Pancreas (tissue), 10 donors: Measurements from ENCODE around the gene CDC14A. TPM values are rescaled to one million over a fixed set of nuclear protein-coding genes. Genes with fewer than 3 reads are reported as not detected.

ENCODE experiments used
- ATAC-seq, 4 donors: fragments of 200-7000 bp; cut with Tn5 transposase; one replicate each; pipeline versions ENCODE4 v1.8.0 to v1.9.1; 2020; ENCODE audit warnings: mild to moderate bottlenecking in 4 of 4, moderate library complexity in 4 of 4
- DNase-seq, 6 donors: peaks; one replicate each; pipeline ENCODE4 v3.0.0-alpha.2; 2020
- FAIRE-seq: peaks from 2 replicates; lab custom pipeline; 2012; peaks lifted over from hg19 to GRCh38; lab: Jason Lieb, UNC
- H3K27ac ChIP-seq, 4 donors: fragments of 200-600 bp; sonication (generic); 1 replicate in 3 of 4; 2 replicates in 1 of 4; pipeline versions ENCODE4 v1.5.0 to v1.8.0; 2020
- H3K27me3 ChIP-seq, 4 donors: fragments of 200-600 bp; one replicate each; pipeline ENCODE4 v1.8.0; 2021
- H3K36me3 ChIP-seq, 3 donors: fragments of 200-600 bp; sonication (generic) in 1 of 3; one replicate each; pipeline versions ENCODE4 v1.5.0 to v1.8.0; 2020 to 2021
- H3K4me1 ChIP-seq, 3 donors: fragments of 200-600 bp; one replicate each; pipeline ENCODE4 v1.8.0; 2021
- H3K4me3 ChIP-seq, 4 donors: fragments of 200-600 bp; sonication (generic) in 2 of 4; one replicate each; pipeline versions ENCODE4 v1.5.0 to v1.8.0; 2020 to 2021
- H3K9me3 ChIP-seq, 4 donors: fragments of 200-600 bp; one replicate each; pipeline ENCODE4 v1.8.0; 2021
- WGBS, 2 donors: extraction: QIAGEN DNeasy Blood & Tissue Kit; methylation state at CpG; one replicate each; pipeline ENCODE4 v1.1.7; 2013; 5-methylcytosine and 5-hydroxymethylcytosine counted together
- intact Hi-C, 3 donors: fragments of 100-400 bp; cut with DNase I; formaldehyde crosslinking; loops; one replicate each; pipeline versions ENCODE4 v1.11.1 to v1.14.2; 2022
- polyA plus RNA-seq, 2 donors: library from polyadenylated mRNA; stranded (reverse); fragments of 200-250 nt; gene quantifications; one replicate each; pipeline ENCODE4 v1.2.3, GENCODE V29; 2013
- total RNA-seq, 6 donors: library from RNA; stranded (reverse); fragmentation: NEBNext Ultra II Directional in 4 of 6; extraction: Animal tissue kit (Norgen Biotek cat#: 25700) in 4 of 6; gene quantifications; one replicate each; pipeline versions ENCODE4 v1.2.1 to v1.2.4, GENCODE V29; 2021 to 2023
- TF ChIP-seq, protein P1 (sequence below), 4 donors: fragments of 200-600 bp; sonication (generic) in 3 of 4; IDR thresholded peaks; one replicate each; pipeline versions ENCODE4 v1.5.0 to v1.8.0; 2021; ENCODE audit warnings: antibody characterized with exemption in 4 of 4
- donor health status: healthy with polysubstance abuse.
- donor health status: DM: no; HTN: no; CAD: no; lungs with moderate emphysema.
- donor health status: DM: no; HTN: no; CAD: no.
- donor health status: control.
- donor health status: control.
- donor health status: Bipolar disorder and iron deficiency.
- donor health status: DM: yes; HTN: yes; CAD: no.
- donor health status: DM: no; HTN: no; CAD: no.
- donor health status: DM: no; HTN: no; CAD: no.
- donor health status: DM: yes; HTN: yes; CAD: no.

The CDC14A gene
- total and polyA plus RNA-seq, 8 donors: 1.4 to 5.2 (median 3.0) TPM

DNA sequence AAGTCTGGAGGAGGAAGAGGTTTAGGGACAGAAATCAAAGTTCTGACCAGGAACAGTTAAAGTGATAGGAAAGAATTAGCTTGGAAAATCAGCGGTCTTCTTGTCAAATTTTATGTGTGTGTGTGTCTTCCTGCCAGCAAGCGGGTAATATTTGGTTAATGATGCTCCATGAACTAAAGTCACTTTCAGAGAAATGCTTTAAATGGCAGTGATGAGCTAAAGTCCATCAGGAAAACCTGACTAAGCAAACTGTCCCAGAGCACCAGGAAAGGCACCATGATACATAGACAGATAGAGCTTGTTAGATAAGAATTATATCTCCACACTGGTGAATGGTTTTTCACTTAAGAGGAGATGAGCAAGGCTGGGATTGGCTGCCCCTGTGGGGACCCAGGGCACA, 10.0 kb upstream of the CDC14A start:
- TF ChIP-seq, protein P1, sequence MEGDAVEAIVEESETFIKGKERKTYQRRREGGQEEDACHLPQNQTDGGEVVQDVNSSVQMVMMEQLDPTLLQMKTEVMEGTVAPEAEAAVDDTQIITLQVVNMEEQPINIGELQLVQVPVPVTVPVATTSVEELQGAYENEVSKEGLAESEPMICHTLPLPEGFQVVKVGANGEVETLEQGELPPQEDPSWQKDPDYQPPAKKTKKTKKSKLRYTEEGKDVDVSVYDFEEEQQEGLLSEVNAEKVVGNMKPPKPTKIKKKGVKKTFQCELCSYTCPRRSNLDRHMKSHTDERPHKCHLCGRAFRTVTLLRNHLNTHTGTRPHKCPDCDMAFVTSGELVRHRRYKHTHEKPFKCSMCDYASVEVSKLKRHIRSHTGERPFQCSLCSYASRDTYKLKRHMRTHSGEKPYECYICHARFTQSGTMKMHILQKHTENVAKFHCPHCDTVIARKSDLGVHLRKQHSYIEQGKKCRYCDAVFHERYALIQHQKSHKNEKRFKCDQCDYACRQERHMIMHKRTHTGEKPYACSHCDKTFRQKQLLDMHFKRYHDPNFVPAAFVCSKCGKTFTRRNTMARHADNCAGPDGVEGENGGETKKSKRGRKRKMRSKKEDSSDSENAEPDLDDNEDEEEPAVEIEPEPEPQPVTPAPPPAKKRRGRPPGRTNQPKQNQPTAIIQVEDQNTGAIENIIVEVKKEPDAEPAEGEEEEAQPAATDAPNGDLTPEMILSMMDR (IDR thresholded peaks at IDR 0.05): no peak
- no peak for ATAC-seq
- intact Hi-C loops: no loop called here
- WGBS, 2 donors: 87 to 93% methylated on average over 2 of the region's 2 CpGs
- no peaks in the 10 kb centered on the region for H3K9me3 ChIP-seq
- no peak overlapping the region for H3K27ac ChIP-seq
- no peak overlapping the region for H3K4me3 ChIP-seq
- FAIRE-seq: no peak
- H3K36me3 ChIP-seq: no peaks in the 10 kb centered on the region
- no peak for DNase-seq
- H3K4me1 ChIP-seq: no peaks in the 10 kb centered on the region
- no peaks in the 10 kb centered on the region for H3K27me3 ChIP-seq

DNA sequence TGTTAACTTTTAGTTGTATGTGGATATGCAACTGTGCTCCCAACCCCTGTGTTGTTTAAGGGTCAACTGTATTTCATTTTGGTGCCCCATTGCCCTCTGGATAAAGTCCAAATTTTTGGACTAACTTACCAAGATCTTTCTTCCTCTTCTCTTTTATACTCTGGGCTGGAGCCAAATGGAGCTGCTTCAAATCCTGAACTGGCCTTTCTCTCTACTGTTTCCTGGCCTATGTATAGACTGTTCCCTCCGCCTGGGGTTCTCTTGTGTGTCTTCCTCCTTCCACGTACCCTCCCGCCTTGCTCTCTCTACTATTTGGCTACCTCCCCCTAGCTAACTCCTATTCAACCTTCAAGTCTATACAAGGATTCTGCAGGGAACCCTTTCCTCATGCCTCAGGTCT, 8.4 kb upstream of the CDC14A start:
- 70 to 71% methylated on average over 3 of the region's 3 CpGs for WGBS, 2 donors
- Histone ChIP-seq H3K4me3 (no peak overlapping the region), H3K27ac (no peak overlapping the region), H3K36me3 (no peaks in the 10 kb centered on the region), H3K27me3 (no peaks in the 10 kb centered on the region), H3K4me1 (no peaks in the 10 kb centered on the region), H3K9me3 (no peaks in the 10 kb centered on the region)
- TF ChIP-seq, protein P1 (IDR thresholded peaks at IDR 0.05): no peak
- DNase-seq: no peak
- no peak for FAIRE-seq
- ATAC-seq: no peak
- intact Hi-C loops: no loop called here

- FAIRE-seq: no peak
- ATAC-seq: no peak
- Histone ChIP-seq H3K4me3 (no peak overlapping the region), H3K36me3 (no peaks in the 10 kb centered on the region), H3K9me3 (no peaks in the 10 kb centered on the region), H3K27me3 (no peaks in the 10 kb centered on the region), H3K4me1 (no peaks in the 10 kb centered on the region), H3K27ac (no peak overlapping the region)
- no peak for DNase-seq
- WGBS, 2 donors: 71 to 80% methylated on average over 2 of the region's 2 CpGs
- intact Hi-C loops: no loop called here
- TF ChIP-seq, protein P1 (IDR thresholded peaks at IDR 0.05): no peak
These were observed 7.5 kb upstream of the CDC14A start for GRCh38 chr1:100344774-100345173.

DNA sequence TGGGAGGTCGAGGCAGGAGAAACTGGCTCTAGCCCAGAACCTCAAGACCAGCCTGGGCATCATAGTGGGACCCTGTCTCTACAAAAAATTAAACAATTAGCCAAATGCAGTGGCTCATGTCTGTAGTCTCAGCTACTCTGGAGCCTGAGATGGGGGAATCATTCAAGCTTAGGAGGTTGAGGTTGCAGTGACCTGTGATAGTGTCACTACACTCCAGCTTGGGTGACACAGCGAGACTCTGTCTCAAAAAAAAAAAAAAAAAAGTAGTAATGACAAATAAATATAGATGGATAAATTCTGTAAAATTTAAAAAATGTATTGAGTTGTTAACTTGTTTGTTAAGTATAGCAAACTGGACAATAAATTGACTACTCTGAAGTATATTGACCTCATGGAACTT, 5.9 kb upstream of the CDC14A start:
- TF ChIP-seq, protein P1 (IDR thresholded peaks at IDR 0.05): no peak
- FAIRE-seq: no peak

GRCh38 chr1:100347009-100347966, 5.0 kb upstream of the CDC14A start:
- TF ChIP-seq, protein P1 (IDR thresholded peaks at IDR 0.05): no peak
- peaks cover 0 to 3% (median 0%) of the 10 kb centered on the region in 3 donors for H3K4me1 ChIP-seq
- DNase-seq (no peak), ATAC-seq (no peak), FAIRE-seq (peak; percentile 41)
- 64 to 76% methylated on average over 5 of the region's 5 CpGs for WGBS, 2 donors
- no peaks in the 10 kb centered on the region for H3K36me3 ChIP-seq
- intact Hi-C loops: no loop called here
- H3K27ac ChIP-seq: no peak overlapping the region
- H3K27me3 ChIP-seq: no peaks in the 10 kb centered on the region
- H3K4me3 ChIP-seq: no peak overlapping the region
- H3K9me3 ChIP-seq: no peaks in the 10 kb centered on the region

More for the DNA sequence above, 5.9 kb upstream of the CDC14A start:
- Histone ChIP-seq H3K9me3 (no peaks in the 10 kb centered on the region), H3K36me3 (no peaks in the 10 kb centered on the region), H3K27ac (no peak overlapping the region), H3K4me3 (no peak overlapping the region), H3K4me1 (peaks cover 0 to 3% (median 0%) of the 10 kb centered on the region in 3 donors), H3K27me3 (no peaks in the 10 kb centered on the region)
- intact Hi-C loops: no loop called here
- DNase-seq (no peak), ATAC-seq (no peak)
- WGBS, 2 donors: 75 to 86% methylated on average over 2 of the region's 2 CpGs
